ENCODE data around the gene SLC7A14. TPM values are rescaled to one million over a fixed set of nuclear protein-coding genes. Genes with fewer than 3 reads are reported as not detected.

SLC7A14 gene
- total and polyA plus RNA-seq, 2 of the 4 experiments (the other 2 are of a cell fraction): 2.7 to 6.8 TPM

GRCh38 chr3:170469151-170470062, 116.5 kb downstream of the SLC7A14 start:
- H3K27ac ChIP-seq (ENCODE audit: insufficient read depth, low read length): peak overlapping the region; percentile 83; the same call in 1 of the 2 replicates
- CTCF ChIA-PET: interaction anchor here (0.6 kb wide), 1 partner anchor 334 kb away, joined by 3 read pairs; no protein-coding TSS in a partner anchor

More at GRCh38 chr3:170469151-170470062, 116.5 kb downstream of the SLC7A14 start:
- peak overlapping the region; percentile 20 for H2AK9ac ChIP-seq (replicated peaks; ENCODE audit: low read depth, low read length, poor library complexity)
- H3K27me3 ChIP-seq (ENCODE audit: control insufficient read depth, insufficient read depth, low read length): no peaks in the 10 kb centered on the region
- peaks cover 4% of the 10 kb centered on the region; the same call in 1 of the 2 replicates for H4K20me1 ChIP-seq (ENCODE audit: insufficient read depth, low read length)
- peaks cover 13% of the 10 kb centered on the region for H3K9me1 ChIP-seq (ENCODE audit: insufficient read depth, low read length)
- peak overlapping the region; percentile 11; the same call in 1 of the 2 replicates for H3K4me2 ChIP-seq (ENCODE audit: low read depth, low read length)
- TF ChIP-seq MXI1 (IDR thresholded peaks at IDR 0.05; ENCODE audit: borderline replicate concordance, low read depth, low read length) (no peak), MAZ (IDR thresholded peaks at IDR 0.05; ENCODE audit: borderline replicate concordance, low read depth, low read length) (peak; percentile 39; the same call in 1 of the 2 replicates)
- peak overlapping the region; percentile 31 for H2BK20ac ChIP-seq (ENCODE audit: low read depth, low read length)
- BruUV-seq (replicated peaks): no TSS peak
- WGBS, 2 experiments (ENCODE audit: extremely low coverage in 2 of 2, insufficient read length in 1 of 2): 100% methylated on average over 1 of the region's 5 CpGs; no CpG with 5 or more reads in 1 of the 2 experiments
- H2BK120ac ChIP-seq (ENCODE audit: low read depth, low read length): peak overlapping the region; percentile 86
- peak overlapping the region; percentile 49 for H2AFZ ChIP-seq (replicated peaks; ENCODE audit: low read length, poor library complexity)
- dilution Hi-C loops (cut with HindIII; ENCODE audit: low sequenced_read_pairs, unreplicated experiment) (no loop called here), intact Hi-C loops (cut with micrococcal nuclease) (loop anchor here (1.0 kb wide), 1 partner anchor 220 kb away; no protein-coding TSS in a partner anchor), in situ Hi-C loops (cut with MboI; ENCODE audit: low sequenced_read_pairs) (no loop called here)
- ATAC-seq (ENCODE audit: low read depth): peak; percentile 47
- peak overlapping the region; percentile 19 to 57; a peak in 3 of 4 replicates for H4K8ac ChIP-seq (ENCODE audit: low read depth in 2 of 2, low read length in 2 of 2)
- no peaks in the 10 kb centered on the region for H3K9me3 ChIP-seq (ENCODE audit: control insufficient read depth, insufficient read depth, low read length)
- no peak overlapping the region; the same call in 1 of the 2 replicates for H3K9ac ChIP-seq (ENCODE audit: low read depth, low read length)
- H3K18ac ChIP-seq (ENCODE audit: low read depth, low read length): peak overlapping the region; percentile 49; the same call in 1 of the 2 replicates
- DNase-seq: peak; percentile 83
- peak overlapping the region; percentile 53; the same call in 1 of the 2 replicates for H4K5ac ChIP-seq (ENCODE audit: low read depth, low read length)
- peak overlapping the region; percentile 14 for H3K23ac ChIP-seq (ENCODE audit: low read depth, low read length)
- no peak overlapping the region for H3K4me3 ChIP-seq (ENCODE audit: insufficient read depth, low read depth, low read length)
- H3K56ac ChIP-seq (ENCODE audit: extremely low read depth, insufficient read depth, low read length): peak overlapping the region; percentile 30; the same call in 1 of the 2 replicates
- H3K14ac ChIP-seq (replicated peaks; ENCODE audit: low read depth, low read length): peak overlapping the region; percentile 69
- peaks cover 0 to 2% of the 10 kb centered on the region in 2 experiments; a peak in 1 of 4 replicates for H3K79me1 ChIP-seq (ENCODE audit: low read depth in 1 of 2, low read length in 2 of 2)
- H3K36me3 ChIP-seq (ENCODE audit: control insufficient read depth, insufficient read depth, low read length): no peaks in the 10 kb centered on the region
- peak overlapping the region; percentile 46; the same call in 1 of the 2 replicates for H2AK5ac ChIP-seq (ENCODE audit: low read depth, low read length)
- H2BK15ac ChIP-seq (ENCODE audit: low read depth, low read length): peak overlapping the region; percentile 49; the same call in 1 of the 3 replicates
- H2BK5ac ChIP-seq (ENCODE audit: low read depth, low read length, poor library complexity, severe bottlenecking): no peak overlapping the region
- peaks cover 33% of the 10 kb centered on the region for H3K4me1 ChIP-seq (ENCODE audit: control insufficient read depth, insufficient read depth, low read length)
- H4K91ac ChIP-seq (ENCODE audit: insufficient read depth, low read depth, low read length): peak overlapping the region; percentile 31; the same call in 1 of the 2 replicates
- H3K4ac ChIP-seq (ENCODE audit: low read depth, low read length): peak overlapping the region; percentile 70
- POLR2A ChIA-PET (ENCODE audit: unreplicated experiment): interaction anchor here (0.6 kb wide), 1 partner anchor 154 kb away, joined by 7 read pairs; no protein-coding TSS in a partner anchor

Data from IMR-90 (cell line).